BE2C (cell line): ENCODE data around the gene FBXO36.

Source experiments
- DNase-seq: peaks from one replicate; pipeline ENCODE4 v3.0.0-alpha.2; 2020
- H3K27me3 ChIP-seq: fragments of 250-450 bp; sonication (Bioruptor Pico); 2 replicates; pipeline ENCODE4 v1.5.1; 2020; ENCODE audit warnings: mild to moderate bottlenecking
- H3K36me3 ChIP-seq: fragments of 250-450 bp; sonication (Bioruptor Pico); 2 replicates; pipeline ENCODE4 v1.5.1; 2020; ENCODE audit warnings: mild to moderate bottlenecking
- H3K4me1 ChIP-seq: fragments of 250-450 bp; sonication (Bioruptor Pico); 2 replicates; pipeline ENCODE4 v1.5.1; 2020
- H3K4me3 ChIP-seq: 2 replicates; pipeline ENCODE4 v1.5.1; 2011; ENCODE audit warnings: low read depth, low read length
- H3K9me3 ChIP-seq: fragments of 250-450 bp; sonication (Bioruptor Pico); 2 replicates; pipeline ENCODE4 v1.5.1; 2020
- CTCF ChIP-seq: IDR thresholded peaks from 2 replicates; pipeline ENCODE4 v1.5.1; 2012; ENCODE audit warnings: mild to moderate bottlenecking, low read depth, low read length

The FBXO36 gene

GRCh38 chr2:230012267-230012884, 90.1 kb downstream of the FBXO36 start:
- no peaks in the 10 kb centered on the region for H3K4me1 ChIP-seq
- H3K9me3 ChIP-seq: no peaks in the 10 kb centered on the region
- H3K36me3 ChIP-seq: no peaks in the 10 kb centered on the region
- H3K4me3 ChIP-seq: no peak overlapping the region
- H3K27me3 ChIP-seq: no peaks in the 10 kb centered on the region
- TF ChIP-seq CTCF: no peak
- DNase-seq: no peak

GRCh38 chr2:230016844-230017243, 94.5 kb downstream of the FBXO36 start:
- Histone ChIP-seq H3K9me3 (no peaks in the 10 kb centered on the region), H3K27me3 (no peaks in the 10 kb centered on the region), H3K4me3 (no peak overlapping the region), H3K4me1 (no peaks in the 10 kb centered on the region), H3K36me3 (no peaks in the 10 kb centered on the region)
- TF ChIP-seq CTCF: no peak
- DNase-seq: no peak

GRCh38 chr2:230018153-230018552, 95.8 kb downstream of the FBXO36 start:
- TF ChIP-seq CTCF: no peak
- H3K4me3 ChIP-seq: no peak overlapping the region
- no peaks in the 10 kb centered on the region for H3K27me3 ChIP-seq
- no peaks in the 10 kb centered on the region for H3K4me1 ChIP-seq
- DNase-seq: no peak
- H3K36me3 ChIP-seq: no peaks in the 10 kb centered on the region
- H3K9me3 ChIP-seq: no peaks in the 10 kb centered on the region

- Histone ChIP-seq H3K9me3 (no peaks in the 10 kb centered on the region), H3K4me3 (no peak overlapping the region), H3K27me3 (no peaks in the 10 kb centered on the region), H3K36me3 (no peaks in the 10 kb centered on the region), H3K4me1 (no peaks in the 10 kb centered on the region)
- TF ChIP-seq CTCF: no peak
- DNase-seq: no peak
Measured at GRCh38 chr2:230019742-230020141, 97.4 kb downstream of the FBXO36 start.

GRCh38 chr2:230023313-230023712, 101.0 kb downstream of the FBXO36 start:
- H3K36me3 ChIP-seq: no peaks in the 10 kb centered on the region
- DNase-seq: no peak
- H3K4me3 ChIP-seq: no peak overlapping the region
- no peaks in the 10 kb centered on the region for H3K4me1 ChIP-seq
- no peaks in the 10 kb centered on the region for H3K9me3 ChIP-seq
- TF ChIP-seq CTCF: no peak
- H3K27me3 ChIP-seq: no peaks in the 10 kb centered on the region

- Histone ChIP-seq H3K4me1 (no peaks in the 10 kb centered on the region), H3K36me3 (no peaks in the 10 kb centered on the region), H3K27me3 (peaks cover 4% of the 10 kb centered on the region; the same call in 1 of the 2 replicates), H3K9me3 (no peaks in the 10 kb centered on the region), H3K4me3 (no peak overlapping the region)
- TF ChIP-seq CTCF: no peak
- DNase-seq: no peak
Measured at GRCh38 chr2:230042195-230042594, 119.9 kb downstream of the FBXO36 start.
